Transverse colon (tissue), 4 donors: ENCODE measurements around the gene HK1.

Source experiments
- POLR2A ChIP-seq: fragments of 450-650 bp; IDR thresholded peaks from one replicate; pipeline ENCODE4 v1.6.1; 2016; ENCODE audit warnings: antibody characterized with exemption, mild to moderate bottlenecking, moderate library complexity
- POLR2AphosphoS5 ChIP-seq, 3 donors: sonication (generic); formaldehyde crosslinking; IDR thresholded peaks; one replicate each; pipeline ENCODE4 v1.6.1; 2016; ENCODE audit warnings: antibody characterized with exemption in 3 of 3
- TF ChIP-seq, protein P1 (sequence below), 5 experiments: fragments of 200-600 bp in 3 of 5; fragments of 450-650 bp in 2 of 5; sonication (generic) in 3 of 5; IDR thresholded peaks; 1 replicate in 2 of 5; 2 replicates in 3 of 5; pipeline ENCODE4 v1.5.1; 2016 to 2017; ENCODE audit warnings: antibody characterized with exemption in 5 of 5, inconsistent platforms in 3 of 5, mild to moderate bottlenecking in 2 of 5, moderate library complexity in 1 of 5

DNA sequence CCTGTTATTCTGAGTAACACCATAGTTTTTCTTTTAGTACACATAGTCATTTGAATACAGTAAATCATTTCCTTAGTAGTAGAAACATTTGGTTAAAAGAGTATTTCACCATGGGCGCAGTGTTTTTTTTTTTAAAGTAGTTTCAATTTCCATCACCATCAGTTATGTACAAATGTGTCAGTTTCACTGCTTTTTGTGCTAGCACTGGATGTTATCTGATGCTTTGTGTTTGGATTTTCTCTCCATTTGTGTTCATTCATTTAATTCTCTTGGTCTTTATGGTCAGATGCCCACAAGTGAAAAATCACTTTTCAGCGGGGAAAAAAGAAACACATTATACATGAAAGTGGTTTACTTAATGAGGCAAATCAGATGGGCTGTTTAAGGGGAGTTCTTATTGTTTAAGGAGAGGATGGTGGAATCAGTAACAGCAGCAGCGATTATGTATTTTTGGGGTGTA is 16.0 kb upstream of the HK1 start:
- TF ChIP-seq, protein P1, sequence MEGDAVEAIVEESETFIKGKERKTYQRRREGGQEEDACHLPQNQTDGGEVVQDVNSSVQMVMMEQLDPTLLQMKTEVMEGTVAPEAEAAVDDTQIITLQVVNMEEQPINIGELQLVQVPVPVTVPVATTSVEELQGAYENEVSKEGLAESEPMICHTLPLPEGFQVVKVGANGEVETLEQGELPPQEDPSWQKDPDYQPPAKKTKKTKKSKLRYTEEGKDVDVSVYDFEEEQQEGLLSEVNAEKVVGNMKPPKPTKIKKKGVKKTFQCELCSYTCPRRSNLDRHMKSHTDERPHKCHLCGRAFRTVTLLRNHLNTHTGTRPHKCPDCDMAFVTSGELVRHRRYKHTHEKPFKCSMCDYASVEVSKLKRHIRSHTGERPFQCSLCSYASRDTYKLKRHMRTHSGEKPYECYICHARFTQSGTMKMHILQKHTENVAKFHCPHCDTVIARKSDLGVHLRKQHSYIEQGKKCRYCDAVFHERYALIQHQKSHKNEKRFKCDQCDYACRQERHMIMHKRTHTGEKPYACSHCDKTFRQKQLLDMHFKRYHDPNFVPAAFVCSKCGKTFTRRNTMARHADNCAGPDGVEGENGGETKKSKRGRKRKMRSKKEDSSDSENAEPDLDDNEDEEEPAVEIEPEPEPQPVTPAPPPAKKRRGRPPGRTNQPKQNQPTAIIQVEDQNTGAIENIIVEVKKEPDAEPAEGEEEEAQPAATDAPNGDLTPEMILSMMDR (IDR thresholded peaks at IDR 0.05): no peak
- no peak for TF ChIP-seq POLR2A
- TF ChIP-seq POLR2AphosphoS5 (IDR thresholded peaks at IDR 0.05): no peak
